ENCODE results near the gene AFG3L2.

GRCh38 chr18:12336171-12336613 is 40.8 kb downstream of the AFG3L2 start:
- no peak for TF ChIP-seq CTCF (IDR thresholded peaks at IDR 0.05)
- TF ChIP-seq POLR2A (IDR thresholded peaks at IDR 0.05; ENCODE audit: low read depth) = no peak
- TF ChIP-seq POLR2AphosphoS5 (IDR thresholded peaks at IDR 0.05) = no peak

All from esophagus muscularis mucosa (tissue), 3 donors.